Epithelial cell of esophagus (primary cell): ENCODE results near the gene STX1B.

Experiments used
- DNase-seq: peaks from one replicate; pipeline ENCODE4 v3.0.0; 2010; ENCODE audit warnings: low read depth
- H3K4me3 ChIP-seq: 2 replicates; pipeline ENCODE4 v1.5.1; 2011; ENCODE audit warnings: mild to moderate bottlenecking, low read length, control low read depth
- CTCF ChIP-seq: IDR thresholded peaks from 2 replicates; pipeline ENCODE4 v1.5.1; 2011; ENCODE audit warnings: low read depth, mild to moderate bottlenecking, low read length, control low read depth, inconsistent platforms; ENCODE audit not compliant: insufficient read depth; ENCODE audit errors: missing control alignments

The STX1B gene

GRCh38 chr16:31001507-31002249, 8.8 kb downstream of the STX1B start:
- no peak for TF ChIP-seq CTCF

GRCh38 chr16:31000671-31001382, 9.6 kb downstream of the STX1B start:
- DNase-seq: peak; percentile 42
- TF ChIP-seq CTCF: no peak
- no peak overlapping the region for H3K4me3 ChIP-seq

More at GRCh38 chr16:31001507-31002249, 8.8 kb downstream of the STX1B start:
- no peak overlapping the region for H3K4me3 ChIP-seq
- no peak for DNase-seq

- H3K4me3 ChIP-seq: no peak overlapping the region
- DNase-seq: no peak
- TF ChIP-seq CTCF: no peak
Measured at GRCh38 chr16:30998852-30999761, 11.3 kb downstream of the STX1B start.

GRCh38 chr16:30997725-30998711, 12.4 kb downstream of the STX1B start:
- peak overlapping the region; percentile 57 for H3K4me3 ChIP-seq
- peak; percentile 90 for DNase-seq
- TF ChIP-seq CTCF: no peak

- no peak for TF ChIP-seq CTCF
- peak; percentile 84 for DNase-seq
- H3K4me3 ChIP-seq: peak overlapping the region; percentile 57
Measured at GRCh38 chr16:30996985-30997724, 13.3 kb downstream of the STX1B start.
